ENCODE data around the gene ASIC2.
"Not testable (repeated sequence)": the region's sequence is repeated elsewhere in the genome, so short reads cannot be mapped to it uniquely, and the experiment has no call there.

Gene ASIC2

GRCh38 chr17:33013596-33014375, 279.3 kb downstream of the ASIC2 start:
- Histone ChIP-seq H3K4me3 (ENCODE audit: low read length) (no peak overlapping the region), H2AFZ (ENCODE audit: low read depth, low read length) (no peak overlapping the region), H3K27me3 (ENCODE audit: insufficient read depth, low read length) (peaks cover 9% of the 10 kb centered on the region), H3K9me3 (ENCODE audit: low read length) (no peaks in the 10 kb centered on the region), H3K4me1 (ENCODE audit: insufficient read depth, low read length) (no peaks in the 10 kb centered on the region), H3K36me3 (ENCODE audit: insufficient read depth, low read length) (no peaks in the 10 kb centered on the region)

- peaks cover 12% of the 10 kb centered on the region for H3K27me3 ChIP-seq (ENCODE audit: insufficient read depth, low read length)
- H3K4me1 ChIP-seq (ENCODE audit: insufficient read depth, low read length), result no peaks in the 10 kb centered on the region
- no peak overlapping the region for H3K4me3 ChIP-seq (ENCODE audit: low read length)
- no peaks in the 10 kb centered on the region for H3K36me3 ChIP-seq (ENCODE audit: insufficient read depth, low read length)
- no peaks in the 10 kb centered on the region for H3K9me3 ChIP-seq (ENCODE audit: low read length)
- H2AFZ ChIP-seq (ENCODE audit: low read depth, low read length), result no peak overlapping the region
These were observed 280.5 kb downstream of the ASIC2 start for GRCh38 chr17:33012522-33013033.

- Histone ChIP-seq H3K4me1 (ENCODE audit: insufficient read depth, low read length) (no peaks in the 10 kb centered on the region), H2AFZ (ENCODE audit: low read depth, low read length) (no peak overlapping the region), H3K9me3 (ENCODE audit: low read length) (no peaks in the 10 kb centered on the region), H3K36me3 (ENCODE audit: insufficient read depth, low read length) (no peaks in the 10 kb centered on the region), H3K4me3 (ENCODE audit: low read length) (no peak overlapping the region), H3K27me3 (ENCODE audit: insufficient read depth, low read length) (peaks cover 4% of the 10 kb centered on the region)
These were observed 283.5 kb downstream of the ASIC2 start for GRCh38 chr17:33009636-33010035.

- H2AFZ ChIP-seq (ENCODE audit: low read depth, low read length), result no peak overlapping the region
- H3K4me1 ChIP-seq (ENCODE audit: insufficient read depth, low read length), result no peaks in the 10 kb centered on the region
- no peaks in the 10 kb centered on the region for H3K36me3 ChIP-seq (ENCODE audit: insufficient read depth, low read length)
- no peaks in the 10 kb centered on the region for H3K9me3 ChIP-seq (ENCODE audit: low read length)
- H3K27me3 ChIP-seq (ENCODE audit: insufficient read depth, low read length), result peaks cover 4% of the 10 kb centered on the region
- H3K4me3 ChIP-seq (ENCODE audit: low read length), result no peak overlapping the region
These were observed 285.9 kb downstream of the ASIC2 start for GRCh38 chr17:33007186-33007585.

- Histone ChIP-seq H3K4me3 (ENCODE audit: low read length) (no peak overlapping the region), H3K36me3 (ENCODE audit: insufficient read depth, low read length) (no peaks in the 10 kb centered on the region), H3K9me3 (ENCODE audit: low read length) (no peaks in the 10 kb centered on the region), H3K27me3 (ENCODE audit: insufficient read depth, low read length) (no peaks in the 10 kb centered on the region), H2AFZ (ENCODE audit: low read depth, low read length) (no peak overlapping the region), H3K4me1 (ENCODE audit: insufficient read depth, low read length) (no peaks in the 10 kb centered on the region)
These were observed 290.8 kb downstream of the ASIC2 start for GRCh38 chr17:33002246-33002645.

- no peak overlapping the region for H3K4me3 ChIP-seq (ENCODE audit: low read length)
- no peak overlapping the region for H2AFZ ChIP-seq (ENCODE audit: low read depth, low read length)
- H3K4me1 ChIP-seq (ENCODE audit: insufficient read depth, low read length), result no peaks in the 10 kb centered on the region
- H3K9me3 ChIP-seq (ENCODE audit: low read length), result no peaks in the 10 kb centered on the region
- no peaks in the 10 kb centered on the region for H3K36me3 ChIP-seq (ENCODE audit: insufficient read depth, low read length)
- peaks cover 14% of the 10 kb centered on the region for H3K27me3 ChIP-seq (ENCODE audit: insufficient read depth, low read length)
These were observed 294.2 kb downstream of the ASIC2 start for GRCh38 chr17:32998887-32999228.

GRCh38 chr17:32998111-32998886, 294.8 kb downstream of the ASIC2 start:
- Histone ChIP-seq H3K9me3 (ENCODE audit: low read length) (no peaks in the 10 kb centered on the region), H2AFZ (ENCODE audit: low read depth, low read length) (no peak overlapping the region), H3K36me3 (ENCODE audit: insufficient read depth, low read length) (no peaks in the 10 kb centered on the region), H3K4me1 (ENCODE audit: insufficient read depth, low read length) (no peaks in the 10 kb centered on the region), H3K4me3 (ENCODE audit: low read length) (no peak overlapping the region), H3K27me3 (ENCODE audit: insufficient read depth, low read length) (peaks cover 16% of the 10 kb centered on the region)

- H3K4me3 ChIP-seq (ENCODE audit: low read length), result no peak overlapping the region
These were observed 297.6 kb downstream of the ASIC2 start for GRCh38 chr17:32995416-32996045.

GRCh38 chr17:32993977-32994376, 299.1 kb downstream of the ASIC2 start:
- H3K27me3 ChIP-seq (ENCODE audit: insufficient read depth, low read length), result peaks cover 16% of the 10 kb centered on the region
- no peaks in the 10 kb centered on the region for H3K36me3 ChIP-seq (ENCODE audit: insufficient read depth, low read length)
- no peaks in the 10 kb centered on the region for H3K4me1 ChIP-seq (ENCODE audit: insufficient read depth, low read length)
- H2AFZ ChIP-seq (ENCODE audit: low read depth, low read length), result no peak overlapping the region
- no peaks in the 10 kb centered on the region for H3K9me3 ChIP-seq (ENCODE audit: low read length)
- no peak overlapping the region for H3K4me3 ChIP-seq (ENCODE audit: low read length)

More at GRCh38 chr17:32995416-32996045, 297.6 kb downstream of the ASIC2 start:
- no peaks in the 10 kb centered on the region for H3K9me3 ChIP-seq (ENCODE audit: low read length)
- H3K4me1 ChIP-seq (ENCODE audit: insufficient read depth, low read length), result no peaks in the 10 kb centered on the region
- no peak overlapping the region for H2AFZ ChIP-seq (ENCODE audit: low read depth, low read length)
- H3K36me3 ChIP-seq (ENCODE audit: insufficient read depth, low read length), result no peaks in the 10 kb centered on the region
- H3K27me3 ChIP-seq (ENCODE audit: insufficient read depth, low read length), result peaks cover 16% of the 10 kb centered on the region

GRCh38 chr17:32992321-32993033, 300.6 kb downstream of the ASIC2 start:
- H3K4me1 ChIP-seq (ENCODE audit: insufficient read depth, low read length), result no peaks in the 10 kb centered on the region
- no peaks in the 10 kb centered on the region for H3K36me3 ChIP-seq (ENCODE audit: insufficient read depth, low read length)
- H3K4me3 ChIP-seq (ENCODE audit: low read length), result no peak overlapping the region
- H3K9me3 ChIP-seq (ENCODE audit: low read length), result no peaks in the 10 kb centered on the region
- no peak overlapping the region for H2AFZ ChIP-seq (ENCODE audit: low read depth, low read length)
- peaks cover 16% of the 10 kb centered on the region for H3K27me3 ChIP-seq (ENCODE audit: insufficient read depth, low read length)

- H2AFZ ChIP-seq (ENCODE audit: low read depth, low read length), result no peak overlapping the region
- no peaks in the 10 kb centered on the region for H3K27me3 ChIP-seq (ENCODE audit: insufficient read depth, low read length)
- H3K4me3 ChIP-seq (ENCODE audit: low read length), result no peak overlapping the region
- no peaks in the 10 kb centered on the region for H3K9me3 ChIP-seq (ENCODE audit: low read length)
- H3K36me3 ChIP-seq (ENCODE audit: insufficient read depth, low read length), result no peaks in the 10 kb centered on the region
- no peaks in the 10 kb centered on the region for H3K4me1 ChIP-seq (ENCODE audit: insufficient read depth, low read length)
These were observed 304.5 kb downstream of the ASIC2 start for GRCh38 chr17:32988481-32989101.

GRCh38 chr17:32987868-32988267, 305.2 kb downstream of the ASIC2 start:
- H2AFZ ChIP-seq (ENCODE audit: low read depth, low read length); H3K36me3 ChIP-seq (ENCODE audit: insufficient read depth, low read length); H3K27me3 ChIP-seq (ENCODE audit: insufficient read depth, low read length); H3K4me3 ChIP-seq (ENCODE audit: low read length); H3K4me1 ChIP-seq (ENCODE audit: insufficient read depth, low read length); H3K9me3 ChIP-seq (ENCODE audit: low read length): not testable (repeated sequence)

All from neuron (in vitro differentiated cells).